A673 (cell line): ENCODE measurements around the gene PPP1R7.

Source experiments
- EZH2 ChIP-seq: fragments of 200-600 bp; sonication (generic); IDR thresholded peaks from 2 replicates; pipeline ENCODE4 v1.6.1; 2017; ENCODE audit warnings: borderline replicate concordance, low read depth, mild to moderate bottlenecking, mixed read lengths, antibody characterized with exemption, low read length; ENCODE audit not compliant: poor library complexity, severe bottlenecking
- TF ChIP-seq, protein P1 (sequence below): fragments of 300-800, 200-600 bp; sonication (generic); conservative IDR thresholded peaks from 2 replicates; pipeline ENCODE4 v1.5.1; 2017; ENCODE audit warnings: low read depth, mild to moderate bottlenecking, antibody characterized with exemption, low read length, moderate library complexity, mixed read lengths

DNA sequence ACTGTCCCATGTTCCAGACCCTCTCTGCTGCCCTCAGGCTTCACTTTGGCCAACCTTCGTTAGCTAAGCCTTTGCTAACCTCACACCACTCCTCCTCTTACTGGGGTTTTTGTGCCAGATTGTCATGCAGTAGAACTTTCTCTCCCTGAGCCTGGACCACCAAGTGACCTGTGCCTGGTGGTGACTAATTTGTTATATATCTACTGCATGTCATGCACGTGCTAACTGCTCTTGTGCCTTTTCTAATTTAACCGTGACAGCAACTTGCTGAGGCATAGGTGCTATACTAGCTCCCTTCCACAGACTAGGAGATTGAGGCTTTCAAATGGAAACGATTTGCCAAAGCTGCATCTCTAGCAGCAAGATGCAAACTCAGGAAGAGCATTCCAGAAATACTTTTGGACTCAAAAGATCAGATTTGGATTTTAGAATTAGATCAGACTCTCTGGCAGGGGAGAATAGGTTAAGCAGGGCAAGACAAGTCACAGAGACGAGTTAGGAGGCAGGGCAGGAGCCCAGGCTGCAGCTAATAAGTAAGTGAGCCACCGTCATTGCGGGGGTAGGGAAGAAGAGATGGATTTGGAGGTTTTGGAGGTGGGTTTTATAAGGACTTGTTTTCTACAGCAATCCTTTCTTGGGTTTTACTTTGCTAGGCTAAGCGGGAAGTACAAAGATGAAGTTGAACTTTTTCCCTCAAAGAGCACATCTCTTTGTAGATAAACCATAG lies 1.8 kb downstream of the PPP1R7 start:
- TF ChIP-seq, protein P1, sequence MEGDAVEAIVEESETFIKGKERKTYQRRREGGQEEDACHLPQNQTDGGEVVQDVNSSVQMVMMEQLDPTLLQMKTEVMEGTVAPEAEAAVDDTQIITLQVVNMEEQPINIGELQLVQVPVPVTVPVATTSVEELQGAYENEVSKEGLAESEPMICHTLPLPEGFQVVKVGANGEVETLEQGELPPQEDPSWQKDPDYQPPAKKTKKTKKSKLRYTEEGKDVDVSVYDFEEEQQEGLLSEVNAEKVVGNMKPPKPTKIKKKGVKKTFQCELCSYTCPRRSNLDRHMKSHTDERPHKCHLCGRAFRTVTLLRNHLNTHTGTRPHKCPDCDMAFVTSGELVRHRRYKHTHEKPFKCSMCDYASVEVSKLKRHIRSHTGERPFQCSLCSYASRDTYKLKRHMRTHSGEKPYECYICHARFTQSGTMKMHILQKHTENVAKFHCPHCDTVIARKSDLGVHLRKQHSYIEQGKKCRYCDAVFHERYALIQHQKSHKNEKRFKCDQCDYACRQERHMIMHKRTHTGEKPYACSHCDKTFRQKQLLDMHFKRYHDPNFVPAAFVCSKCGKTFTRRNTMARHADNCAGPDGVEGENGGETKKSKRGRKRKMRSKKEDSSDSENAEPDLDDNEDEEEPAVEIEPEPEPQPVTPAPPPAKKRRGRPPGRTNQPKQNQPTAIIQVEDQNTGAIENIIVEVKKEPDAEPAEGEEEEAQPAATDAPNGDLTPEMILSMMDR, result no peak
- TF ChIP-seq EZH2, result no peak
